VCaP (cell line): ENCODE results near the gene SLC35G3.
"Not testable (repeated sequence)": the region's sequence is repeated elsewhere in the genome, so short reads cannot be mapped to it uniquely, and the experiment has no call there.

Source experiments
- H3K27ac ChIP-seq: fragments of 450-650 bp; 2 replicates; pipeline ENCODE4 v1.5.1; 2017
- TF ChIP-seq, protein P1 (sequence below): fragments of 450-650 bp; conservative IDR thresholded peaks from 2 replicates; pipeline ENCODE4 v1.5.1; 2017; ENCODE audit warnings: mild to moderate bottlenecking, moderate library complexity

SLC35G3 gene

DNA sequence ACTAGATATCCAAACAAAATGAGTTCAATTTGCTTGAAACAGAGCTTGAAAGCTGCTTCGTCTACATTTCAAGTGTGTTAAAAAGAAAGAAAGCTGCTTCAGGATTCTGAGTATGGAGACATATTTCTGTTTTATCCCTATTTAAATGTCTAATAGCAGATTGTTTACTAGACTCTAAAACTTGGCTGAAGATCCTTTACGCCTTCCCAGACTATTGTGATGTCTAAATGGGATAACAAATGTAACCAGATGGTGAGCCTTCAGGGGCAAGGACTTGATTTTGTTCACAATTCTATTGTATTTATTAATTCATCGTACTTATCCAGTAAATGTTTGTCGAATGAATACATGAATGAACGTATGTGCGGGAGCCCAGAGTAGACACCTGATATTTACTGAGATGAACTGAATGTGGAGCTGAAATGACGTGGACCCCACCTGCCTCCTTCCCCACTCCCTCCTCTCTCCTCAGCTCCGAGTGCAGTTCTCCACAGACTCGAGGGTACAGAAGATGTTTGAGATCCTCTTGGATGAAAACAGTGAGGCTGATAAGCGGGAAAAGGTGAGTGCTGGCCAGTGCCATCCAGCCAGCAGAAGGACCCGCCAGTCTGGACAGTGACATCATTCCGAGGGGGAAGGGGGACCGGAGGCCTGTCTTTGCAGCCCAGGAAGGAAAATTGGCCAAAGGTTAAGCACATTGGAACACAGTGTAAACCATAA lies 41.6 kb downstream of the SLC35G3 start:
- TF ChIP-seq, protein P1, sequence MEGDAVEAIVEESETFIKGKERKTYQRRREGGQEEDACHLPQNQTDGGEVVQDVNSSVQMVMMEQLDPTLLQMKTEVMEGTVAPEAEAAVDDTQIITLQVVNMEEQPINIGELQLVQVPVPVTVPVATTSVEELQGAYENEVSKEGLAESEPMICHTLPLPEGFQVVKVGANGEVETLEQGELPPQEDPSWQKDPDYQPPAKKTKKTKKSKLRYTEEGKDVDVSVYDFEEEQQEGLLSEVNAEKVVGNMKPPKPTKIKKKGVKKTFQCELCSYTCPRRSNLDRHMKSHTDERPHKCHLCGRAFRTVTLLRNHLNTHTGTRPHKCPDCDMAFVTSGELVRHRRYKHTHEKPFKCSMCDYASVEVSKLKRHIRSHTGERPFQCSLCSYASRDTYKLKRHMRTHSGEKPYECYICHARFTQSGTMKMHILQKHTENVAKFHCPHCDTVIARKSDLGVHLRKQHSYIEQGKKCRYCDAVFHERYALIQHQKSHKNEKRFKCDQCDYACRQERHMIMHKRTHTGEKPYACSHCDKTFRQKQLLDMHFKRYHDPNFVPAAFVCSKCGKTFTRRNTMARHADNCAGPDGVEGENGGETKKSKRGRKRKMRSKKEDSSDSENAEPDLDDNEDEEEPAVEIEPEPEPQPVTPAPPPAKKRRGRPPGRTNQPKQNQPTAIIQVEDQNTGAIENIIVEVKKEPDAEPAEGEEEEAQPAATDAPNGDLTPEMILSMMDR, result no peak
- no peak overlapping the region for H3K27ac ChIP-seq

DNA sequence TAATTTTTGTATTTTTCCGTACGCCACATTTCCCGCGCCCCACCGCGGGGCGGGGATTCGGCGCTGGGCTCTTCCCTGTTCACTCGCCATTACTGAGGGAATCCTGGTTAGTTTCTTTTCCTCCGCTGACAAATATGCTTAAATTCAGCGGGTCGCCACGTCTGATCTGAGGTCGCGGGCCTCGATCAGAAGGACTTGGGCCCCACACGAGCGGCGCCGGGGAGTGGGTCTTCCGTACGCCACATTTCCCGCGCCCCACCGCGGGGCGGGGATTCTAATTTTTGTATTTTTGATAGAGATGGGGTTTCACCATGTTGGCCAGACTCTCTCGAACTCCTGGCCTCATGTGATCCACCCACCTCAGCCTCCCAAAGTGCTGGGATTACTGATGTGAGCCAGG lies 43.1 kb downstream of the SLC35G3 start:
- not testable (repeated sequence) for H3K27ac ChIP-seq

GRCh38 chr17:35149941-35150340 lies 44.3 kb downstream of the SLC35G3 start:
- no peak overlapping the region for H3K27ac ChIP-seq
- TF ChIP-seq, protein P1, result no peak

- no peak overlapping the region for H3K27ac ChIP-seq
- TF ChIP-seq, protein P1, result no peak
These were observed 46.0 kb downstream of the SLC35G3 start for GRCh38 chr17:35148144-35148543.

- H3K27ac ChIP-seq, result no peak within 1 kb of the TSS
- TF ChIP-seq, protein P1, result no peak
These were observed 46.8 kb downstream of the SLC35G3 start, which contains the start of gene UNC45B for GRCh38 chr17:35147375-35147905. Gene UNC45B, plus strand, starts transcription at chr17:35147817. Its CDS starts 447 bp downstream, at chr17:35148264.

DNA sequence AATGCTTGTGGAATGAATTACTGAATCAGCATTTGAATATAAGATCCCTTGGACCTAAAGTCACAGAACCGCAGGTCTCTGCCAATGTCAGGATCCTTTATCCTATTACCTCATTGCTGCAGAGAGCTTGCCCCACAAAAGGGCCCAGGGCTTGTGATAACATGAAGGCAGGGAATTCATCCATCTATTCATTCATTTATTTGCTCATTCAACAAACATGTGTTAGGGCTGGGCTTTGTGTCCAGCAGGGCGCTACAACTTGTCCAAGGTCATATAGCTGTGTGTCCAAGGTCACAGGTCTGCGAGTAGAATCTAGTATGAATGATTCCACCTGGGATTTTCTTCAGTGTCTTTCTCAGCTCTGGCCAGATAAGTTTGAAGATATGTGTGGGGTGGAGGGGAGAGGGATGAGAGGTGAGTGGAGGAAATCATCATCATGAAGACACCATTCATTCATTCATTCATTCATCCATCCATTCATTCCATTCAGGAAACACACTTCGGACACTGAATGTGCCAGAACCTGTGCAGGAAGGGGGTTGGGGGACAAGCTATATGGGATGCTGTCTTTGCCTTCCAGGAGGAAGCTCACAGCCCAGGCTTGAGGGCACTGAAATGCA lies 47.9 kb downstream of the SLC35G3 start:
- TF ChIP-seq, protein P1, result no peak
- H3K27ac ChIP-seq, result no peak overlapping the region

GRCh38 chr17:35144840-35145239 lies 49.4 kb downstream of the SLC35G3 start:
- TF ChIP-seq, protein P1, result no peak
- H3K27ac ChIP-seq, result no peak overlapping the region
